Urinary bladder (tissue), 4 donors: ENCODE results near the gene PYROXD2. TPM values are rescaled to one million over a fixed set of nuclear protein-coding genes. Genes with fewer than 3 reads are reported as not detected.
"Not testable (repeated sequence)": the region's sequence is repeated elsewhere in the genome, so short reads cannot be mapped to it uniquely, and the experiment has no call there.

Source experiments
- DNase-seq: peaks from one replicate; pipeline ENCODE4 v3.0.0-alpha.2; 2015; ENCODE audit errors: extremely low spot score
- H3K27ac ChIP-seq: one replicate; pipeline ENCODE4 v1.5.1; 2013; ENCODE audit warnings: low read depth, mild to moderate bottlenecking, moderate library complexity
- H3K36me3 ChIP-seq: one replicate; pipeline ENCODE4 v1.6.1; 2013; ENCODE audit warnings: mild to moderate bottlenecking, moderate library complexity; ENCODE audit not compliant: insufficient read depth
- H3K4me1 ChIP-seq: one replicate; pipeline ENCODE4 v1.6.1; 2013; ENCODE audit warnings: mild to moderate bottlenecking, moderate library complexity; ENCODE audit not compliant: insufficient read depth
- H3K4me3 ChIP-seq: one replicate; pipeline ENCODE4 v1.5.1; 2013; ENCODE audit warnings: low read depth, low read length
- WGBS: extraction: QIAGEN DNeasy Blood & Tissue Kit; methylation state at CpG from one replicate; pipeline ENCODE4 v1.1.7; 2013; 5-methylcytosine and 5-hydroxymethylcytosine counted together
- polyA plus RNA-seq: library from polyadenylated mRNA; stranded (reverse); fragments of 200-250 nt; gene quantifications from one replicate; pipeline ENCODE4 v1.2.3, GENCODE V29; 2013
- small RNA-seq: library from RNA; depleted of rRNA; stranded (forward); fragments of <200 nt; gene quantifications from one replicate; pipeline ENCODE3, GENCODE V24; 2014
- total RNA-seq: library from RNA; depleted of rRNA; stranded (reverse); fragments of >200 nt; gene quantifications from one replicate; pipeline ENCODE4 v1.2.3, GENCODE V29; 2014
- donor health status: healthy with polysubstance abuse.
- donor health status: healthy.

The PYROXD2 gene
- total and polyA plus RNA-seq, 2 donors, result 8.9 to 15.0 TPM

DNA sequence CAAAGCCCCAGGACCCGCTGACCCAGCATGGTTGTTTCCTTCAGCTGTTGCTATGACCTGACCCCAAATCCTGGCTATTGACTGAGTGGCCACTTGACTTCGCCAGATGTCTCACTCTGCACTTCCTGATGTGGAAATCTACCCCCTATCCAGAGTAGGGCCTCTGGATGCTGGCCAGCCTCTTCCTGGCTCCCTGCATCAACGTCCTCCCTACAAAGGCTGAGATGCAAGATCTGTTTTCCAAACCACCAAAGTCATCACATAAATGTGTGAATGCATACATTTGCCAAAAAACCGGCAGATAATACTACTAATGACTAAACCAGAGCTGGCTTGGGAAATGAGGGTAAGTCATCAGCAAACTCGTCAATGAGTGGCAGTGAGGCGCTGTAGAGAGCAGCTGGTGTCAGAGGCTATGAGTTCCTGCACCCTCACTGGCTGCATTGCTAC is 70.4 kb downstream of the PYROXD2 start:
- 56% methylated on average over 6 of the region's 6 CpGs for WGBS
- no peak for DNase-seq
- Histone ChIP-seq H3K27ac (no peak overlapping the region), H3K4me3 (no peak overlapping the region), H3K4me1 (no peaks in the 10 kb centered on the region), H3K36me3 (no peaks in the 10 kb centered on the region)

DNA sequence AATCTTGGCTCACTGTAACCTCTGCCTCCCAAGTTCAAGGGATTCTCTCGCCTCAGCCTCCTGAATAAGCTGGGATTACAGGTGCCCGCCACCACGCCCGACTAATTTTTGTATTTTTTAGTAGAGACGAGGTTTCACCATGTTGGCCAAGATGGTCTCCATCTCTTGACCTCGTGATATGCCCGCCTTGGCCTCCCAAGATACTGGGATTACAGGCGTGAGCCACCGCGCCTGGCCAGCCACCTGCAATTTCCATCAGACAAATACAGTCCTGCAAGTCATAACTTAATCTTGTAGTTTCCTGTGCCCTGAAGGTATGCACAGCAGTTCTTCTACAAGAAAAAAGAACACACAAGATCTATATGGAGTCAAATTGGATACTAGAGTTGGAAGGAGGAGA is 73.3 kb downstream of the PYROXD2 start:
- not testable (repeated sequence) for H3K36me3 ChIP-seq, H3K4me3 ChIP-seq, H3K4me1 ChIP-seq, H3K27ac ChIP-seq, DNase-seq
- WGBS, result 96% methylated on average over 10 of the region's 10 CpGs

- no peak for DNase-seq
- Histone ChIP-seq H3K4me1 (no peaks in the 10 kb centered on the region), H3K4me3 (no peak overlapping the region), H3K27ac (no peak overlapping the region), H3K36me3 (no peaks in the 10 kb centered on the region)
- 12% methylated on average over 2 of the region's 2 CpGs for WGBS
Measured at GRCh38 chr10:98340940-98341310, 74.1 kb downstream of the PYROXD2 start.

GRCh38 chr10:98340261-98340939 is 74.6 kb downstream of the PYROXD2 start:
- no peak overlapping the region for H3K27ac ChIP-seq
- DNase-seq, result no peak
- WGBS, result 43% methylated on average over 8 of the region's 8 CpGs
- no peaks in the 10 kb centered on the region for H3K4me1 ChIP-seq
- H3K4me3 ChIP-seq, result no peak overlapping the region
- H3K36me3 ChIP-seq, result no peaks in the 10 kb centered on the region

DNA sequence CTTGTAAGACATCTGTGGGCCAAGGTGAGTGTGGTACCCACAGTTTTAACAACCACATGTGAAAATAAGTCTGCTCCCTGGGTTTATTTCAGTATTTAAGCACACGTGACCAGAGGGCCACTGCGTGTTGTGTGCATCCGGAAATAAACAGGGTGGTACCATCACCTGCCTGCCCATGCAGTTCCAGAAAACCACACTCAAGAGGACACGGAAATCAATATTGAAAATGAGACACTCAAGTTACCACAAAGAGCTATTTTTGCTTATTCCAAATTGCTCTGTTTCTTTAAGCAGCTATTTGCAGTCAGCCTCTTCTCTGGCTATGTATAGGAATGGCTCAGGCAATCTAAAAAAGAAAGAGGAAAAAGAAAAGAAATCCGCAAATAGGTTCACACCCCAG is 75.2 kb downstream of the PYROXD2 start:
- H3K27ac ChIP-seq, result no peak overlapping the region

DNA sequence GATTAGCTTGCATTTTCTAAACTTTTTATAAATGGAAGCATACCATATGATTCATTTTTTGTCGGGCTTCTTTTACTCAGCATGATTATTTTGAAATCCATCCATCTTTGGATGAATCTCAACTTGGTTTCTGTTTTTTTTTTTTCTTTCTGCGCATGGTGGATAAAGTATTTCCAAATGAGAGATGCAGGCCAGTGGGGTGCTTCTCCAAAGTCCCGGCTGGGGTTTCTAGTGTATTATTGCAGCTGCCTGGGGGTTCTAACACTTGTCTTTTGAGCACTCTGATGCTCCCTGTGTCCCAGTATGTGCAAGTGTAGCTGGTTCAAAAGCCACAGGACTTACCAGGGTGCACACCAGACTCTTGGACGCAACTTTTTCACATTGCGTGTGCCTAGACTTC is 76.1 kb downstream of the PYROXD2 start:
- Histone ChIP-seq H3K4me1 (no peaks in the 10 kb centered on the region), H3K27ac (no peak overlapping the region), H3K4me3 (no peak overlapping the region), H3K36me3 (no peaks in the 10 kb centered on the region)
- WGBS, result 74% methylated on average over 5 of the region's 5 CpGs
- DNase-seq, result no peak

More for the DNA sequence above, 75.2 kb downstream of the PYROXD2 start:
- H3K4me3 ChIP-seq, result no peak overlapping the region
- H3K4me1 ChIP-seq, result no peaks in the 10 kb centered on the region
- no peak for DNase-seq
- WGBS, result 88% methylated on average over 5 of the region's 5 CpGs
- no peaks in the 10 kb centered on the region for H3K36me3 ChIP-seq

- DNase-seq, result no peak
- Histone ChIP-seq H3K36me3 (no peaks in the 10 kb centered on the region), H3K4me1 (no peaks in the 10 kb centered on the region), H3K27ac (no peak overlapping the region), H3K4me3 (no peak overlapping the region)
- WGBS, result 80% methylated on average over 6 of the region's 6 CpGs
Measured at GRCh38 chr10:98338318-98338717, 76.7 kb downstream of the PYROXD2 start.

GRCh38 chr10:98337484-98337883 is 77.5 kb downstream of the PYROXD2 start:
- H3K4me3 ChIP-seq, result no peak overlapping the region
- 88% methylated on average over 8 of the region's 8 CpGs for WGBS
- no peak overlapping the region for H3K27ac ChIP-seq
- H3K36me3 ChIP-seq, result no peaks in the 10 kb centered on the region
- H3K4me1 ChIP-seq, result no peaks in the 10 kb centered on the region
- no peak for DNase-seq

Small RNA genes lying within 50 kb of the gene (small RNA-seq; reads per million reads assigned to genes)
- not detected for gene MIR4685

Other genes starting within 250 kb of the PYROXD2 start
- gene LOXL4, start 147.0 kb downstream of the PYROXD2 start, total RNA-seq, result 8.8 TPM
- gene LOXL4, start 147.0 kb downstream of the PYROXD2 start, polyA plus RNA-seq, result 6.6 TPM
- 14.6 TPM for gene HPS1, start 31.8 kb upstream of the PYROXD2 start, total RNA-seq
- 54.6 TPM for gene HPS1, start 31.8 kb upstream of the PYROXD2 start, polyA plus RNA-seq